Gastrocnemius medialis (tissue), 4 donors: ENCODE results near the gene ZC3H12C. TPM values are rescaled to one million over a fixed set of nuclear protein-coding genes. Genes with fewer than 3 reads are reported as not detected.

Experiments used
- ATAC-seq, 2 donors: fragments of 150-250 bp; one replicate each; pipeline ENCODE4 v1.9.1; 2016
- DNase-seq, 2 donors: peaks; one replicate each; pipeline ENCODE4 v3.0.0-alpha.2; 2019
- H3K27ac ChIP-seq, 4 donors: fragments of 200-600 bp; sonication (generic); 1 replicate in 1 of 4; 2 replicates in 3 of 4; pipeline ENCODE4 v1.5.1; 2016 to 2018; ENCODE audit warnings: mild to moderate bottlenecking in 2 of 4, moderate library complexity in 1 of 4
- H3K27me3 ChIP-seq, 3 donors: fragments of 200-600 bp; sonication (generic) in 2 of 3; 1 replicate in 1 of 3; 2 replicates in 2 of 3; pipeline versions ENCODE4 v1.5.1 to v1.6.0; 2016 to 2019; ENCODE audit warnings: mild to moderate bottlenecking in 1 of 3, moderate library complexity in 1 of 3
- H3K36me3 ChIP-seq, 2 donors: fragments of 200-600 bp; sonication (generic) in 1 of 2; one replicate each; pipeline ENCODE4 v1.5.1; 2017 to 2018
- H3K4me1 ChIP-seq, 2 donors: fragments of 200-600 bp; sonication (generic) in 1 of 2; one replicate each; pipeline ENCODE4 v1.5.1; 2016 to 2017; ENCODE audit warnings: mild to moderate bottlenecking in 2 of 2
- H3K4me3 ChIP-seq, 4 donors: fragments of 200-600 bp; sonication (generic) in 3 of 4; 1 replicate in 1 of 4; 2 replicates in 3 of 4; pipeline ENCODE4 v1.5.1; 2016 to 2019; ENCODE audit warnings: mild to moderate bottlenecking in 2 of 4
- H3K9me3 ChIP-seq, 3 donors: fragments of 200-600 bp; sonication (generic) in 2 of 3; 1 replicate in 1 of 3; 2 replicates in 2 of 3; pipeline ENCODE4 v1.5.1; 2016 to 2019
- POLR2A ChIP-seq, 2 donors: fragments of 450-650 bp; IDR thresholded peaks; one replicate each; pipeline ENCODE4 v1.6.1; 2017; ENCODE audit warnings: antibody characterized with exemption in 2 of 2, mild to moderate bottlenecking in 2 of 2, moderate library complexity in 2 of 2
- in situ Hi-C, 4 donors: fragments of 200-750 bp; cut with MboI; loops; one replicate each; pipeline versions ENCODE4 v1.15.0 to v1.8.0; 2017; ENCODE audit warnings: low sequenced_read_pairs in 4 of 4
- intact Hi-C: fragments of 100-400 bp; cut with DNase I; formaldehyde crosslinking; loops from one replicate; pipeline ENCODE4 v1.15.1; 2023; ENCODE audit warnings: low total_unique reads
- total RNA-seq, 4 donors: library from RNA; depleted of rRNA; stranded (reverse); fragments of >200 nt; gene quantifications; one replicate each; pipeline versions ENCODE4 v1.1.0 to v1.2.3, GENCODE V29; 2016
- TF ChIP-seq, protein P1 (sequence below), 5 experiments: fragments of 450-650 bp in 3 of 5; fragments of 200-600 bp in 2 of 5; sonication (generic) in 2 of 5; IDR thresholded peaks in 4 of 5; conservative IDR thresholded peaks in 1 of 5; 1 replicate in 4 of 5; 2 replicates in 1 of 5; pipeline ENCODE4 v1.5.1; 2016 to 2019; ENCODE audit warnings: antibody characterized with exemption in 5 of 5, mild to moderate bottlenecking in 3 of 5, moderate library complexity in 3 of 5

ZC3H12C gene
- total RNA-seq, 4 donors from 2014 or later = 20.9 to 41.1 (median 30.9) TPM

DNA sequence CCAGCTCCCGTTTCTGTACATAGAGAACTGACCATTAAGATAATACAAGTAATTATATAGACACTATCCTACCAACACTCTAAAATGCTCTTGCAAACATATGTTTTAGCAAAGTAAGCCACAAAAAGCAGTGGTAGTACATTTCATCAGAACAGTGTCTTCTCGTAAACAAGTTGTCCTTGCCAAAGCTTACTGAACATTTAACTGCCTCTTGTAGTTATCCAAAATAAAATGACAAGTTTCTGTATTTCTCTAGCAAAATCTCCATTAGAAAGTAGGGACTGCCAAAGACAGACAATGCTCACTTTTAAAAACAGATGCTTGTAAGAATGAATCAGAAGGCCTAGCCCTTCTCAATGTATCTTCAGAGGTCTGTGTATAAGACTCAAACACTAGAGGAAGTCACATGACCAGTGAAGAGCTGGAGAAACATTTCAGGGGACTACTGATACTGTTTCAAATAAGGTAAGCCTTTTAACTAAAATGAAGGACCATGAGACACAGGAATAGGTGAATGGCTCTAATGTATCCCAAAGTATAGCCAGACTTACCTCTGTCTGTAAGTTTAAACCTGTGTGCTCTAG is 7.8 kb upstream of the ZC3H12C start:
- intact Hi-C loops = no loop called here
- ATAC-seq (peak in 1 of 2 donors; percentile 75), DNase-seq (no peak)
- Histone ChIP-seq H3K27me3 (no peaks in the 10 kb centered on the region), H3K9me3 (no peaks in the 10 kb centered on the region), H3K27ac (peak overlapping the region in 3 of 4 donors; percentile 22 to 48 (median 42)), H3K4me1 (no peaks in the 10 kb centered on the region), H3K36me3 (no peaks in the 10 kb centered on the region), H3K4me3 (no peak overlapping the region)
- in situ Hi-C loops = no loop called here
- TF ChIP-seq POLR2A (IDR thresholded peaks at IDR 0.05) = no peak
- TF ChIP-seq, protein P1, sequence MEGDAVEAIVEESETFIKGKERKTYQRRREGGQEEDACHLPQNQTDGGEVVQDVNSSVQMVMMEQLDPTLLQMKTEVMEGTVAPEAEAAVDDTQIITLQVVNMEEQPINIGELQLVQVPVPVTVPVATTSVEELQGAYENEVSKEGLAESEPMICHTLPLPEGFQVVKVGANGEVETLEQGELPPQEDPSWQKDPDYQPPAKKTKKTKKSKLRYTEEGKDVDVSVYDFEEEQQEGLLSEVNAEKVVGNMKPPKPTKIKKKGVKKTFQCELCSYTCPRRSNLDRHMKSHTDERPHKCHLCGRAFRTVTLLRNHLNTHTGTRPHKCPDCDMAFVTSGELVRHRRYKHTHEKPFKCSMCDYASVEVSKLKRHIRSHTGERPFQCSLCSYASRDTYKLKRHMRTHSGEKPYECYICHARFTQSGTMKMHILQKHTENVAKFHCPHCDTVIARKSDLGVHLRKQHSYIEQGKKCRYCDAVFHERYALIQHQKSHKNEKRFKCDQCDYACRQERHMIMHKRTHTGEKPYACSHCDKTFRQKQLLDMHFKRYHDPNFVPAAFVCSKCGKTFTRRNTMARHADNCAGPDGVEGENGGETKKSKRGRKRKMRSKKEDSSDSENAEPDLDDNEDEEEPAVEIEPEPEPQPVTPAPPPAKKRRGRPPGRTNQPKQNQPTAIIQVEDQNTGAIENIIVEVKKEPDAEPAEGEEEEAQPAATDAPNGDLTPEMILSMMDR (IDR thresholded peaks at IDR 0.05 in 4 of 5, conservative IDR thresholded peaks at IDR 0.05 in 1 of 5) = no peak

DNA sequence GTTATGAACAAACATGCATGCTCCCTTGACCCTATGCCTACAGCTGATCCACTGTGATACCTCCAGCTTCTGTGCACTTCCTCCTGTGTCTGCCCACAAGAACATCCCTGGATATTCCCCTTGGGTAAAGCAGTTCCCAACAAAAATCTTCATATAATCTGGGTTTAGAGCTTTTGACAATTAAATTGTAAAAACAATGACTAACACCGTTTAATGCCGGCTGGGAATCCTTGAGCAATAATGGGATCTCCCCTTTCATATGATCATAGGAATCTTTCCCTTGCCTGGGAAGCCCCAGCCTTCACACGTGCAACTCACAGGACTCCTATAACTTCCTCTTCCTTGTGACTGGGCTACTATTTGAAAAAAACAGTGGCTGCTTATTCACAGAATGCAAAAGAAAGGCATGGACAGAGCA is 6.3 kb upstream of the ZC3H12C start:
- in situ Hi-C loops = no loop called here
- intact Hi-C loops = no loop called here

GRCh38 chr11:110087812-110088534 is 5.2 kb upstream of the ZC3H12C start:
- Histone ChIP-seq H3K27me3 (no peaks in the 10 kb centered on the region), H3K4me1 (peaks cover 4 to 5% of the 10 kb centered on the region in 2 donors), H3K36me3 (no peaks in the 10 kb centered on the region), H3K27ac (no peak overlapping the region), H3K9me3 (no peaks in the 10 kb centered on the region), H3K4me3 (no peak overlapping the region)
- intact Hi-C loops = no loop called here
- in situ Hi-C loops = no loop called here
- ATAC-seq (no peak), DNase-seq (no peak)
- TF ChIP-seq, protein P1 (IDR thresholded peaks at IDR 0.05 in 4 of 5, conservative IDR thresholded peaks at IDR 0.05 in 1 of 5) = no peak
- TF ChIP-seq POLR2A (IDR thresholded peaks at IDR 0.05) = no peak

More for the DNA sequence above, 6.3 kb upstream of the ZC3H12C start:
- H3K4me3 ChIP-seq = no peak overlapping the region
- H3K27ac ChIP-seq = peak overlapping the region in 1 of 4 donors; percentile 27
- no peaks in the 10 kb centered on the region for H3K9me3 ChIP-seq
- no peak for TF ChIP-seq POLR2A (IDR thresholded peaks at IDR 0.05)
- TF ChIP-seq, protein P1 (IDR thresholded peaks at IDR 0.05 in 4 of 5, conservative IDR thresholded peaks at IDR 0.05 in 1 of 5) = no peak
- peaks cover under 1 to 4% of the 10 kb centered on the region in 2 donors for H3K4me1 ChIP-seq
- H3K27me3 ChIP-seq = no peaks in the 10 kb centered on the region
- peak in 1 of 2 donors; percentile 5 for ATAC-seq
- DNase-seq = peak in 1 of 2 donors; percentile 17
- H3K36me3 ChIP-seq = no peaks in the 10 kb centered on the region

GRCh38 chr11:110088535-110089344 is 4.5 kb upstream of the ZC3H12C start:
- ATAC-seq (no peak), DNase-seq (no peak)
- intact Hi-C loops (no loop called here), in situ Hi-C loops (no loop called here)
- H3K36me3 ChIP-seq = no peaks in the 10 kb centered on the region
- no peak for TF ChIP-seq POLR2A (IDR thresholded peaks at IDR 0.05)
- TF ChIP-seq, protein P1 (IDR thresholded peaks at IDR 0.05 in 4 of 5, conservative IDR thresholded peaks at IDR 0.05 in 1 of 5) = no peak
- no peak overlapping the region for H3K27ac ChIP-seq
- no peaks in the 10 kb centered on the region for H3K27me3 ChIP-seq
- peaks cover 4 to 5% of the 10 kb centered on the region in 2 donors for H3K4me1 ChIP-seq
- H3K9me3 ChIP-seq = no peaks in the 10 kb centered on the region
- H3K4me3 ChIP-seq = no peak overlapping the region
